CD4-positive, alpha-beta memory T cell (primary cell): ENCODE results near the gene PRDM15. TPM values are rescaled to one million over a fixed set of nuclear protein-coding genes. Genes with fewer than 3 reads are reported as not detected.

Source experiments
- CTCF ChIA-PET: fragments of 350-600 bp; sonication (Branson Sonifier 250); formaldehyde crosslinking; loops from one replicate; lab custom pipeline; 2021; ENCODE audit warnings: inconsistent platforms; ENCODE audit not compliant: partially characterized antibody; lab: Charles Lee
- POLR2A ChIA-PET: fragments of 350-600 bp; sonication (Branson Sonifier 250); formaldehyde crosslinking; loops from one replicate; lab custom pipeline; 2021; ENCODE audit not compliant: partially characterized antibody; lab: Charles Lee
- DNase-seq, 5 donors: peaks; one replicate each; pipeline versions ENCODE4 v3.0.0 to v3.0.0-alpha.2; 2020 to 2022; ENCODE audit warnings: mixed read lengths in 1 of 5
- H3K27ac ChIP-seq: one replicate; pipeline ENCODE4 v1.7.0; 2013; ENCODE audit warnings: low read depth, low read length
- H3K27me3 ChIP-seq: 2 replicates; pipeline ENCODE4 v1.7.0; 2013; ENCODE audit warnings: mild to moderate bottlenecking, low read length, moderate library complexity; ENCODE audit not compliant: insufficient read depth
- H3K36me3 ChIP-seq: 2 replicates; pipeline ENCODE4 v1.7.0; 2013; ENCODE audit warnings: mild to moderate bottlenecking, low read length, moderate library complexity; ENCODE audit not compliant: insufficient read depth
- H3K4me1 ChIP-seq: 2 replicates; pipeline ENCODE4 v1.7.0; 2013; ENCODE audit warnings: mild to moderate bottlenecking, low read length, moderate library complexity; ENCODE audit not compliant: insufficient read depth
- H3K4me3 ChIP-seq, 2 donors: one replicate each; pipeline ENCODE4 v1.7.0; 2013; ENCODE audit warnings: low read length in 2 of 2, mild to moderate bottlenecking in 1 of 2
- H3K9me3 ChIP-seq, 2 donors: one replicate each; pipeline ENCODE4 v1.7.0; 2013; ENCODE audit warnings: low read length in 2 of 2, control low read depth in 1 of 2; ENCODE audit not compliant: control insufficient read depth in 1 of 2
- H3K27ac Mint-ChIP-seq, 7 donors: one replicate each; pipeline ENCODE4 v1.8.0; 2020 to 2021; ENCODE audit warnings: mixed read lengths in 7 of 7, mild to moderate bottlenecking in 6 of 7, inconsistent platforms in 3 of 7, moderate library complexity in 3 of 7
- H3K27me3 Mint-ChIP-seq, 2 donors: one replicate each; pipeline ENCODE4 v1.8.0; 2020 to 2021; ENCODE audit warnings: mixed read lengths in 2 of 2
- H3K36me3 Mint-ChIP-seq, 2 donors: one replicate each; pipeline ENCODE4 v1.8.0; 2020 to 2021; ENCODE audit warnings: mixed read lengths in 2 of 2, inconsistent platforms in 1 of 2, mild to moderate bottlenecking in 1 of 2
- H3K4me1 Mint-ChIP-seq, 4 donors: one replicate each; pipeline ENCODE4 v1.8.0; 2020 to 2021; ENCODE audit warnings: mixed read lengths in 4 of 4, mild to moderate bottlenecking in 1 of 4
- H3K4me3 Mint-ChIP-seq, 8 donors: one replicate each; pipeline ENCODE4 v1.8.0; 2020 to 2021; ENCODE audit warnings: mixed read lengths in 8 of 8, mild to moderate bottlenecking in 7 of 8, moderate library complexity in 6 of 8, inconsistent platforms in 3 of 8
- H3K9me3 Mint-ChIP-seq, 8 donors: one replicate each; pipeline ENCODE4 v1.8.0; 2020 to 2021; ENCODE audit warnings: mixed read lengths in 8 of 8, mild to moderate bottlenecking in 5 of 8, inconsistent platforms in 3 of 8, moderate library complexity in 1 of 8
- intact Hi-C: fragments of 100-400 bp; cut with micrococcal nuclease; formaldehyde crosslinking; loops from one replicate; pipeline ENCODE4 v1.15.1; 2023
- polyA plus RNA-seq, 2 donors: library from polyadenylated mRNA; unstranded; fragments of 300-500 nt; fragmentation: Illumina TruSeq; gene quantifications; one replicate each; pipeline ENCODE4 v1.2.3, GENCODE V29; 2021
- total RNA-seq, 2 experiments: library from RNA; stranded (reverse); gene quantifications; one replicate each; pipeline ENCODE4 v1.2.3, GENCODE V29; 2021

PRDM15 gene
- total and polyA plus RNA-seq, 4 experiments from 2014 or later: 0.50 to 14.3 (median 8.8) TPM

- intact Hi-C loops: loop anchor here (1.0 to 10.0 kb wide), 2 partner anchors 17 to 80 kb away; no protein-coding TSS in a partner anchor
- peaks cover 9 to 20% (median 14%) of the 10 kb centered on the region in 4 donors for H3K4me1 Mint-ChIP-seq
Observed at GRCh38 chr21:41894922-41895557, 15.9 kb upstream of the PRDM15 start.

GRCh38 chr21:41894511-41894910 lies 15.4 kb upstream of the PRDM15 start:
- POLR2A ChIA-PET: no interaction called here

More at GRCh38 chr21:41894922-41895557, 15.9 kb upstream of the PRDM15 start:
- no peaks in the 10 kb centered on the region for H3K27me3 Mint-ChIP-seq
- Histone ChIP-seq H3K4me1 (peaks cover 18% of the 10 kb centered on the region), H3K4me3 (no peak overlapping the region), H3K27ac (no peak overlapping the region), H3K27me3 (no peaks in the 10 kb centered on the region), H3K9me3 (no peaks in the 10 kb centered on the region), H3K36me3 (no peaks in the 10 kb centered on the region)
- peak overlapping the region in 2 of 7 donors; percentile 12 to 15 for H3K27ac Mint-ChIP-seq
- POLR2A ChIA-PET: interaction anchor here (0.6 to 1.7 kb wide), 7 partner anchors 8 to 214 kb away, joined by 3 to 12 read pairs (median 5); partner anchors contain the start of gene PRDM15
- H3K4me3 Mint-ChIP-seq: no peak overlapping the region
- CTCF ChIA-PET: interaction anchor here (0.6 to 2.4 kb wide), 10 partner anchors 12 to 222 kb away, joined by 3 to 17 read pairs (median 4); partner anchors contain the start of gene PRDM15
- no peaks in the 10 kb centered on the region for H3K9me3 Mint-ChIP-seq
- DNase-seq: no peak
- H3K36me3 Mint-ChIP-seq: no peaks in the 10 kb centered on the region

GRCh38 chr21:41892726-41893125 lies 13.6 kb upstream of the PRDM15 start:
- Mint-ChIP-seq H3K4me1 (peaks cover 6 to 12% (median 7%) of the 10 kb centered on the region in 4 donors), H3K36me3 (no peaks in the 10 kb centered on the region), H3K9me3 (no peaks in the 10 kb centered on the region), H3K4me3 (no peak overlapping the region), H3K27ac (no peak overlapping the region), H3K27me3 (no peaks in the 10 kb centered on the region)
- intact Hi-C loops: loop anchor here (10.0 kb wide), 1 partner anchor 78 kb away; no protein-coding TSS in a partner anchor
- no peaks in the 10 kb centered on the region for H3K27me3 ChIP-seq
- no peaks in the 10 kb centered on the region for H3K36me3 ChIP-seq
- H3K4me3 ChIP-seq: no peak overlapping the region
- CTCF ChIA-PET: no interaction called here
- no peak for DNase-seq
- peaks cover 9% of the 10 kb centered on the region for H3K4me1 ChIP-seq
- H3K27ac ChIP-seq: no peak overlapping the region
- POLR2A ChIA-PET: no interaction called here
- no peaks in the 10 kb centered on the region for H3K9me3 ChIP-seq

More at GRCh38 chr21:41894511-41894910, 15.4 kb upstream of the PRDM15 start:
- H3K9me3 ChIP-seq: no peaks in the 10 kb centered on the region
- H3K4me1 ChIP-seq: peaks cover 15% of the 10 kb centered on the region
- H3K27me3 Mint-ChIP-seq: no peaks in the 10 kb centered on the region
- no peaks in the 10 kb centered on the region for H3K36me3 ChIP-seq
- no peaks in the 10 kb centered on the region for H3K9me3 Mint-ChIP-seq
- no peaks in the 10 kb centered on the region for H3K36me3 Mint-ChIP-seq
- no peak overlapping the region for H3K4me3 Mint-ChIP-seq
- peak overlapping the region in 1 of 7 donors; percentile 37 for H3K27ac Mint-ChIP-seq
- CTCF ChIA-PET: interaction anchor here (2.4 kb wide), 1 partner anchor 213 kb away, joined by 17 read pairs; no protein-coding TSS in a partner anchor
- intact Hi-C loops: loop anchor here (10.0 kb wide), 1 partner anchor 80 kb away; no protein-coding TSS in a partner anchor
- no peaks in the 10 kb centered on the region for H3K27me3 ChIP-seq
- H3K27ac ChIP-seq: no peak overlapping the region
- H3K4me1 Mint-ChIP-seq: peaks cover 8 to 17% (median 12%) of the 10 kb centered on the region in 4 donors
- DNase-seq: no peak
- H3K4me3 ChIP-seq: no peak overlapping the region

- Mint-ChIP-seq H3K9me3 (no peaks in the 10 kb centered on the region), H3K36me3 (no peaks in the 10 kb centered on the region), H3K27me3 (no peaks in the 10 kb centered on the region), H3K4me3 (no peak overlapping the region), H3K27ac (no peak overlapping the region), H3K4me1 (peaks cover 6 to 10% (median 6%) of the 10 kb centered on the region in 4 donors)
- Histone ChIP-seq H3K27me3 (no peaks in the 10 kb centered on the region), H3K4me1 (peaks cover 7% of the 10 kb centered on the region), H3K36me3 (no peaks in the 10 kb centered on the region), H3K9me3 (no peaks in the 10 kb centered on the region), H3K27ac (no peak overlapping the region), H3K4me3 (no peak overlapping the region)
- POLR2A ChIA-PET: no interaction called here
- no peak for DNase-seq
- CTCF ChIA-PET: no interaction called here
- intact Hi-C loops: loop anchor here (10.0 kb wide), 1 partner anchor 76 kb away; no protein-coding TSS in a partner anchor
Observed at GRCh38 chr21:41891132-41891531, 12.0 kb upstream of the PRDM15 start.

GRCh38 chr21:41890355-41890754 lies 11.2 kb upstream of the PRDM15 start:
- Histone ChIP-seq H3K4me1 (no peaks in the 10 kb centered on the region), H3K4me3 (no peak overlapping the region), H3K27ac (no peak overlapping the region), H3K9me3 (no peaks in the 10 kb centered on the region), H3K27me3 (no peaks in the 10 kb centered on the region), H3K36me3 (no peaks in the 10 kb centered on the region)
- Mint-ChIP-seq H3K27me3 (no peaks in the 10 kb centered on the region), H3K36me3 (no peaks in the 10 kb centered on the region), H3K9me3 (no peaks in the 10 kb centered on the region), H3K4me3 (no peak overlapping the region), H3K4me1 (peaks cover 0 to 4% (median 0%) of the 10 kb centered on the region in 4 donors), H3K27ac (no peak overlapping the region)
- intact Hi-C loops: loop anchor here (10.0 kb wide), 1 partner anchor 76 kb away; no protein-coding TSS in a partner anchor
- ChIA-PET POLR2A (no interaction called here), CTCF (no interaction called here)
- DNase-seq: no peak

GRCh38 chr21:41888749-41889376 lies 9.7 kb upstream of the PRDM15 start:
- no peak overlapping the region for H3K27ac Mint-ChIP-seq
- CTCF ChIA-PET: no interaction called here
- Histone ChIP-seq H3K4me3 (no peak overlapping the region), H3K9me3 (no peaks in the 10 kb centered on the region), H3K36me3 (no peaks in the 10 kb centered on the region), H3K4me1 (no peaks in the 10 kb centered on the region), H3K27ac (no peak overlapping the region), H3K27me3 (no peaks in the 10 kb centered on the region)
- no peak for DNase-seq
- no peaks in the 10 kb centered on the region for H3K27me3 Mint-ChIP-seq
- H3K9me3 Mint-ChIP-seq: peaks cover 0 to 2% (median 0%) of the 10 kb centered on the region in 8 donors
- POLR2A ChIA-PET: no interaction called here
- intact Hi-C loops: no loop called here
- H3K4me1 Mint-ChIP-seq: no peaks in the 10 kb centered on the region
- no peaks in the 10 kb centered on the region for H3K36me3 Mint-ChIP-seq
- H3K4me3 Mint-ChIP-seq: no peak overlapping the region

DNA sequence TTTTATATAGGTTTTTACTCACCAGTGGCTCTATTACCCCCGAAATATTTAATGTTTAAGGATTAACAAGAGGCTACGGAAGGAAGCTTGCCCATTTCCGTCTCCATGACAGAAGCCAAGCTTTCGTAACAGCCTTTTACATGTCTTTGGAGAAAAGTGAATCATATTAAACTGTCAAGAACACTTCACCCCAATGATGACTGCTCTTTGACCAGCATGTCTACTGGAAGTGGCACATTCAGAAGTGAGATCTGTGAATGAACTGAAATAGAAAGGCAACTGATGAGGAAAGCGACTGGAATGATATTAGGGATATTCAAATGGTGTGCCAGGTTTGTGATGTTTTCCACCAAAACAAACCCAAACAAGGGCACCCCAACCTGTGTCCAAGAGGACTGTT lies 8.5 kb upstream of the PRDM15 start:
- intact Hi-C loops: no loop called here
- peak overlapping the region in 1 of 7 donors; percentile 63 for H3K27ac Mint-ChIP-seq
- POLR2A ChIA-PET: no interaction called here

More for the DNA sequence above, 8.5 kb upstream of the PRDM15 start:
- no peak for DNase-seq
- Mint-ChIP-seq H3K9me3 (peaks cover 0 to 2% (median 0%) of the 10 kb centered on the region in 8 donors), H3K4me1 (no peaks in the 10 kb centered on the region), H3K36me3 (no peaks in the 10 kb centered on the region), H3K27me3 (no peaks in the 10 kb centered on the region), H3K4me3 (no peak overlapping the region)
- Histone ChIP-seq H3K9me3 (no peaks in the 10 kb centered on the region), H3K4me3 (no peak overlapping the region), H3K27me3 (no peaks in the 10 kb centered on the region), H3K27ac (no peak overlapping the region), H3K36me3 (no peaks in the 10 kb centered on the region), H3K4me1 (no peaks in the 10 kb centered on the region)
- CTCF ChIA-PET: no interaction called here
